GM23338 (cell line): ENCODE measurements around the gene CACNA1C. TPM values are rescaled to one million over a fixed set of nuclear protein-coding genes. Genes with fewer than 3 reads are reported as not detected.

Experiments
- ATAC-seq: fragments of 200-7000 bp; cut with Tn5 transposase; 3 replicates; pipeline ENCODE4 v1.9.1; 2020
- DNase-seq: peaks from one replicate; pipeline ENCODE4 v3.0.0-alpha.2; 2015; ENCODE audit warnings: low spot score
- H2AFZ ChIP-seq: fragments of 200-600 bp; sonication (generic); 2 replicates; pipeline ENCODE4 v1.8.0; 2016; ENCODE audit warnings: antibody characterized with exemption, mild to moderate bottlenecking, moderate library complexity
- H3F3A ChIP-seq: fragments of 200-600 bp; sonication (generic); replicated peaks from 2 replicates; pipeline ENCODE4 v1.8.0; 2017; ENCODE audit warnings: antibody characterized with exemption, mixed run types, low read depth
- H3K27ac ChIP-seq: fragments of 200-600 bp; sonication (generic); 2 replicates; pipeline ENCODE4 v1.6.1; 2016; ENCODE audit warnings: low read depth
- H3K27me3 ChIP-seq: fragments of 200-600 bp; sonication (generic); 2 replicates; pipeline ENCODE4 v1.8.0; 2016; ENCODE audit warnings: mild to moderate bottlenecking, mixed run types, moderate library complexity; ENCODE audit not compliant: insufficient read depth
- H3K36me3 ChIP-seq: fragments of 200-600 bp; sonication (generic); 2 replicates; pipeline ENCODE4 v1.8.0; 2016; ENCODE audit warnings: mild to moderate bottlenecking; ENCODE audit not compliant: insufficient read depth
- H3K4me1 ChIP-seq: fragments of 200-600 bp; sonication (generic); 2 replicates; pipeline ENCODE4 v1.8.0; 2016; ENCODE audit warnings: mild to moderate bottlenecking, moderate library complexity; ENCODE audit not compliant: insufficient read depth
- H3K4me2 ChIP-seq: fragments of 200-600 bp; sonication (generic); 2 replicates; pipeline ENCODE4 v1.7.1; 2017; ENCODE audit warnings: mixed run types
- H3K4me3 ChIP-seq: fragments of 200-600 bp; sonication (generic); 2 replicates; pipeline ENCODE4 v1.6.1; 2016; ENCODE audit warnings: mixed run types
- H3K79me2 ChIP-seq: fragments of 200-600 bp; sonication (generic); replicated peaks from 2 replicates; pipeline ENCODE4 v1.8.0; 2017; ENCODE audit warnings: mild to moderate bottlenecking; ENCODE audit not compliant: insufficient read depth
- H3K9me2 ChIP-seq: fragments of 200-600 bp; sonication (generic); 2 replicates; pipeline ENCODE4 v1.8.0; 2017; ENCODE audit not compliant: insufficient read depth
- H4K20me1 ChIP-seq: fragments of 200-600 bp; sonication (generic); replicated peaks from 2 replicates; pipeline ENCODE4 v1.8.0; 2017; ENCODE audit warnings: mild to moderate bottlenecking; ENCODE audit not compliant: insufficient read depth
- H3K27ac Mint-ChIP-seq: 2 replicates; pipeline ENCODE4 v1.8.0; 2020; ENCODE audit warnings: inconsistent platforms, mild to moderate bottlenecking, moderate library complexity, mixed read lengths
- H3K27me3 Mint-ChIP-seq: 3 replicates; pipeline ENCODE4 v1.8.0; 2022; ENCODE audit warnings: low read depth, mild to moderate bottlenecking, moderate library complexity, mixed read lengths, inconsistent platforms; ENCODE audit not compliant: insufficient read depth, poor library complexity
- H3K36me3 Mint-ChIP-seq: 3 replicates; pipeline ENCODE4 v1.8.0; 2021; ENCODE audit warnings: low read depth, mild to moderate bottlenecking, inconsistent platforms, moderate library complexity, mixed read lengths
- H3K4me1 Mint-ChIP-seq: 3 replicates; pipeline ENCODE4 v1.8.0; 2020; ENCODE audit warnings: mild to moderate bottlenecking, inconsistent platforms, mixed read lengths
- H3K4me3 Mint-ChIP-seq: 3 replicates; pipeline ENCODE4 v1.8.0; 2021; ENCODE audit warnings: moderate library complexity, mild to moderate bottlenecking, inconsistent platforms, mixed read lengths
- H3K9me3 Mint-ChIP-seq: 3 replicates; pipeline ENCODE4 v1.8.0; 2020; ENCODE audit warnings: moderate library complexity, mild to moderate bottlenecking, inconsistent platforms, mixed read lengths
- POLR2AphosphoS5 ChIP-seq: IDR thresholded peaks from 2 replicates; pipeline ENCODE4 v1.6.1; 2016; ENCODE audit warnings: antibody characterized with exemption, low read depth
- REST ChIP-seq: IDR thresholded peaks from one replicate; pipeline ENCODE4 v1.6.1; 2018; ENCODE audit warnings: antibody characterized with exemption; ENCODE audit not compliant: unreplicated experiment
- polyA plus RNA-seq: library from polyadenylated mRNA; unstranded; fragments of >200 nt; fragmentation: Nextera tagmentation; extraction: Ambion mirVana; gene quantifications from 2 replicates; pipeline ENCODE4 v1.2.1, GENCODE V29; 2016
- total RNA-seq: library from RNA; depleted of rRNA; stranded (reverse); fragments of >200 nt; shearing (Covaris generic); gene quantifications from 2 replicates; pipeline ENCODE4 v1.2.3, GENCODE V29; 2014
- TF ChIP-seq, protein P1 (sequence below): fragments of 250-450 bp; sonication (Bioruptor Pico); IDR thresholded peaks from 2 replicates; pipeline ENCODE4 v1.5.0; 2020; ENCODE audit warnings: mild to moderate bottlenecking, moderate library complexity

CACNA1C gene
- total and polyA plus RNA-seq, 2 experiments from 2014 or later = 0.78 to 2.1 TPM

DNA sequence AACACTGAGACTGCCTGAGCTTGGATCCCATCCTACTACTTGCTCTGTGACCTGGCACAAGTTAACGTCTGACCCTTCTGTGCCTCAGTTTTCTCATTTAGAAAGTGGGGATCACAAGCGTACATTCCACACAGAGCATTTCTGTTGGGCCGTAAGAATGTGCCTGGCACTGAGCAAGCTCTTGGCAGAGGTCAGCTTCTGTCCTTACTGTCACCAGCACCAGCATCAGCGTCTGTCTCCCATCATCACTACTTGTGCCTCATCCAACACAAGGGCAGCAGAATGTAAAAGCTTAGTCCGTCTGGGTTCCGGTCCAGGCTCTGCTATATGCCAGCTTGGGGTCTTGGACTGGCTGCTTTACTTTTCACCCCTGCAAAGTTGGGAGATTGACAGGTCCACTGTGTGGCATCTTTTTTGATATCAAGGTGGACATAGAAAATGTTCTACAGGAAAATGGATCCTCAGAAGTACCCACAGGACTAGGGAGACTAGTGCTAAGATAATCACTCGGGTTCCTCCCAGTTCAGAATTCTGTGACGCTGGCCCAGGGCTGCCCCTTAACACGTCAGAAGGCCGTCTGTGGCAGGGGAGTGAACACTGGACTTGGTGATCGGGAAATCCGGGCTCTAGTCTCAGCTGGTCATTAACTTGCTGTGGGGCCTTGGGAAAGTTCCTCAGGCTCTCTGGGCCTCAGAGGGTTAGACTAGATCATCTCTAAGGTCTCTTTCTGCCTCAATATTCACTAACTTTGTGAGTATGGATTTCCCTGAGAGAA, 65.9 kb downstream of the CACNA1C start (continued):
- TF ChIP-seq, protein P1, sequence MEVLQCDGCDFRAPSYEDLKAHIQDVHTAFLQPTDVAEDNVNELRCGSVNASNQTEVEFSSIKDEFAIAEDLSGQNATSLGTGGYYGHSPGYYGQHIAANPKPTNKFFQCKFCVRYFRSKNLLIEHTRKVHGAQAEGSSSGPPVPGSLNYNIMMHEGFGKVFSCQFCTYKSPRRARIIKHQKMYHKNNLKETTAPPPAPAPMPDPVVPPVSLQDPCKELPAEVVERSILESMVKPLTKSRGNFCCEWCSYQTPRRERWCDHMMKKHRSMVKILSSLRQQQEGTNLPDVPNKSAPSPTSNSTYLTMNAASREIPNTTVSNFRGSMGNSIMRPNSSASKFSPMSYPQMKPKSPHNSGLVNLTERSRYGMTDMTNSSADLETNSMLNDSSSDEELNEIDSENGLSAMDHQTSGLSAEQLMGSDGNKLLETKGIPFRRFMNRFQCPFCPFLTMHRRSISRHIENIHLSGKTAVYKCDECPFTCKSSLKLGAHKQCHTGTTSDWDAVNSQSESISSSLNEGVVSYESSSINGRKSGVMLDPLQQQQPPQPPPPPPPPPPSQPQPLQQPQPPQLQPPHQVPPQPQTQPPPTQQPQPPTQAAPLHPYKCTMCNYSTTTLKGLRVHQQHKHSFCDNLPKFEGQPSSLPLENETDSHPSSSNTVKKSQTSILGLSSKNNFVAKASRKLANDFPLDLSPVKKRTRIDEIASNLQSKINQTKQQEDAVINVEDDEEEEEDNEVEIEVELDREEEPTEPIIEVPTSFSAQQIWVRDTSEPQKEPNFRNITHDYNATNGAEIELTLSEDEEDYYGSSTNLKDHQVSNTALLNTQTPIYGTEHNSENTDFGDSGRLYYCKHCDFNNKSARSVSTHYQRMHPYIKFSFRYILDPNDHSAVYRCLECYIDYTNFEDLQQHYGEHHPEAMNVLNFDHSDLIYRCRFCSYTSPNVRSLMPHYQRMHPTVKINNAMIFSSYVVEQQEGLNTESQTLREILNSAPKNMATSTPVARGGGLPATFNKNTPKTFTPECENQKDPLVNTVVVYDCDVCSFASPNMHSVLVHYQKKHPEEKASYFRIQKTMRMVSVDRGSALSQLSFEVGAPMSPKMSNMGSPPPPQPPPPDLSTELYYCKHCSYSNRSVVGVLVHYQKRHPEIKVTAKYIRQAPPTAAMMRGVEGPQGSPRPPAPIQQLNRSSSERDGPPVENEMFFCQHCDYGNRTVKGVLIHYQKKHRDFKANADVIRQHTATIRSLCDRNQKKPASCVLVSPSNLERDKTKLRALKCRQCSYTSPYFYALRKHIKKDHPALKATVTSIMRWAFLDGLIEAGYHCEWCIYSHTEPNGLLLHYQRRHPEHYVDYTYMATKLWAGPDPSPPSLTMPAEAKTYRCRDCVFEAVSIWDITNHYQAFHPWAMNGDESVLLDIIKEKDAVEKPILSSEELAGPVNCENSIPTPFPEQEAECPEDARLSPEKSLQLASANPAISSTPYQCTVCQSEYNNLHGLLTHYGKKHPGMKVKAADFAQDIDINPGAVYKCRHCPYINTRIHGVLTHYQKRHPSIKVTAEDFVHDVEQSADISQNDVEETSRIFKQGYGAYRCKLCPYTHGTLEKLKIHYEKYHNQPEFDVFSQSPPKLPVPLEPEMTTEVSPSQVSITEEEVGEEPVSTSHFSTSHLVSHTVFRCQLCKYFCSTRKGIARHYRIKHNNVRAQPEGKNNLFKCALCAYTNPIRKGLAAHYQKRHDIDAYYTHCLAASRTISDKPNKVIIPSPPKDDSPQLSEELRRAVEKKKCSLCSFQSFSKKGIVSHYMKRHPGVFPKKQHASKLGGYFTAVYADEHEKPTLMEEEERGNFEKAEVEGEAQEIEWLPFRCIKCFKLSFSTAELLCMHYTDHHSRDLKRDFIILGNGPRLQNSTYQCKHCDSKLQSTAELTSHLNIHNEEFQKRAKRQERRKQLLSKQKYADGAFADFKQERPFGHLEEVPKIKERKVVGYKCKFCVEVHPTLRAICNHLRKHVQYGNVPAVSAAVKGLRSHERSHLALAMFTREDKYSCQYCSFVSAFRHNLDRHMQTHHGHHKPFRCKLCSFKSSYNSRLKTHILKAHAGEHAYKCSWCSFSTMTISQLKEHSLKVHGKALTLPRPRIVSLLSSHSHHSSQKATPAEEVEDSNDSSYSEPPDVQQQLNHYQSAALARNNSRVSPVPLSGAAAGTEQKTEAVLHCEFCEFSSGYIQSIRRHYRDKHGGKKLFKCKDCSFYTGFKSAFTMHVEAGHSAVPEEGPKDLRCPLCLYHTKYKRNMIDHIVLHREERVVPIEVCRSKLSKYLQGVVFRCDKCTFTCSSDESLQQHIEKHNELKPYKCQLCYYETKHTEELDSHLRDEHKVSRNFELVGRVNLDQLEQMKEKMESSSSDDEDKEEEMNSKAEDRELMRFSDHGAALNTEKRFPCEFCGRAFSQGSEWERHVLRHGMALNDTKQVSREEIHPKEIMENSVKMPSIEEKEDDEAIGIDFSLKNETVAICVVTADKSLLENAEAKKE (CRISPR knock-in tag) = no peak

- TF ChIP-seq POLR2AphosphoS5 (no peak), REST (no peak)
Observed at GRCh38 chr12:2119266-2119665, 66.5 kb downstream of the CACNA1C start.

More at GRCh38 chr12:2119266-2119665, 66.5 kb downstream of the CACNA1C start:
- Mint-ChIP-seq H3K27me3 (no peaks in the 10 kb centered on the region), H3K36me3 (no peaks in the 10 kb centered on the region; the same call in 2 of the 3 replicates), H3K4me1 (peaks cover 9% of the 10 kb centered on the region), H3K27ac (no peak overlapping the region), H3K9me3 (no peaks in the 10 kb centered on the region; the same call in 2 of the 3 replicates), H3K4me3 (no peak overlapping the region)
- H3K4me3 ChIP-seq = no peak overlapping the region
- no peaks in the 10 kb centered on the region for H3K4me1 ChIP-seq
- H2AFZ ChIP-seq = no peak overlapping the region
- H3K36me3 ChIP-seq = no peaks in the 10 kb centered on the region
- DNase-seq (no peak), ATAC-seq (no peak)
- no peaks in the 10 kb centered on the region for H3F3A ChIP-seq
- H4K20me1 ChIP-seq = no peaks in the 10 kb centered on the region
- H3K27me3 ChIP-seq = no peaks in the 10 kb centered on the region
- H3K79me2 ChIP-seq = no peaks in the 10 kb centered on the region
- no peak overlapping the region for H3K4me2 ChIP-seq
- no peak overlapping the region for H3K27ac ChIP-seq
- H3K9me2 ChIP-seq = no peaks in the 10 kb centered on the region
